ENCODE measurements around the gene COL23A1.

- no peak for TF ChIP-seq CTCF (IDR thresholded peaks at IDR 0.05)
- TF ChIP-seq IRF1 (CRISPR knock-in tag; IDR thresholded peaks at IDR 0.05), result no peak
- no peak for TF ChIP-seq IRF2 (CRISPR knock-in tag; IDR thresholded peaks at IDR 0.05; ENCODE audit: borderline replicate concordance, low read depth)
- no peak for TF ChIP-seq CBFB (CRISPR knock-in tag; IDR thresholded peaks at IDR 0.05; ENCODE audit: low read depth)
- no peak for TF ChIP-seq ZNF138 (CRISPR knock-in tag; conservative IDR thresholded peaks at IDR 0.05)
- no peak for TF ChIP-seq E2F4 (CRISPR knock-in tag; IDR thresholded peaks at IDR 0.05; ENCODE audit: borderline replicate concordance, low read depth)
- no peak for TF ChIP-seq ETV6 (CRISPR knock-in tag; IDR thresholded peaks at IDR 0.05)
- TF ChIP-seq MAX (CRISPR knock-in tag; IDR thresholded peaks at IDR 0.05), result no peak
- TF ChIP-seq MXD4 (CRISPR knock-in tag; IDR thresholded peaks at IDR 0.05; ENCODE audit: borderline replicate concordance), result no peak
Measured at GRCh38 chr5:178327931-178328711, 262.1 kb downstream of the COL23A1 start.
